Activated naive CD4-positive, alpha-beta T cell treated with anti-CD3 and anti-CD28 coated beads, Interleukin-2, amount 50 U/mL, for 72 hours (primary cell): Measurements from ENCODE around the gene M1AP. TPM values are rescaled to one million over a fixed set of nuclear protein-coding genes. Genes with fewer than 3 reads are reported as not detected.

Experiments
- ATAC-seq, 2 donors: fragments of 150-1000 bp; cut with Tn5 transposase; 2 replicates each; pipeline ENCODE4 v1.10.0; 2021; ENCODE audit warnings: mild to moderate bottlenecking in 2 of 2, moderate library complexity in 2 of 2
- DNase-seq, 2 donors: peaks; one replicate each; pipeline ENCODE4 v3.0.0; 2021 to 2022; ENCODE audit warnings: low spot score in 2 of 2
- H3K27ac Mint-ChIP-seq, 2 donors: one replicate each; pipeline ENCODE4 v1.8.0; 2022; ENCODE audit warnings: mild to moderate bottlenecking in 2 of 2, mixed read lengths in 2 of 2
- H3K36me3 Mint-ChIP-seq, 2 donors: one replicate each; pipeline ENCODE4 v1.8.0; 2022; ENCODE audit warnings: mixed read lengths in 2 of 2
- H3K9me3 Mint-ChIP-seq, 2 donors: one replicate each; pipeline ENCODE4 v1.8.0; 2022; ENCODE audit warnings: mixed read lengths in 2 of 2
- total RNA-seq, 2 donors: library from RNA; stranded (reverse); gene quantifications; one replicate each; pipeline ENCODE4 v1.2.3, GENCODE V29; 2022

Gene M1AP
- total RNA-seq, 2 donors from 2014 or later = not detected

DNA sequence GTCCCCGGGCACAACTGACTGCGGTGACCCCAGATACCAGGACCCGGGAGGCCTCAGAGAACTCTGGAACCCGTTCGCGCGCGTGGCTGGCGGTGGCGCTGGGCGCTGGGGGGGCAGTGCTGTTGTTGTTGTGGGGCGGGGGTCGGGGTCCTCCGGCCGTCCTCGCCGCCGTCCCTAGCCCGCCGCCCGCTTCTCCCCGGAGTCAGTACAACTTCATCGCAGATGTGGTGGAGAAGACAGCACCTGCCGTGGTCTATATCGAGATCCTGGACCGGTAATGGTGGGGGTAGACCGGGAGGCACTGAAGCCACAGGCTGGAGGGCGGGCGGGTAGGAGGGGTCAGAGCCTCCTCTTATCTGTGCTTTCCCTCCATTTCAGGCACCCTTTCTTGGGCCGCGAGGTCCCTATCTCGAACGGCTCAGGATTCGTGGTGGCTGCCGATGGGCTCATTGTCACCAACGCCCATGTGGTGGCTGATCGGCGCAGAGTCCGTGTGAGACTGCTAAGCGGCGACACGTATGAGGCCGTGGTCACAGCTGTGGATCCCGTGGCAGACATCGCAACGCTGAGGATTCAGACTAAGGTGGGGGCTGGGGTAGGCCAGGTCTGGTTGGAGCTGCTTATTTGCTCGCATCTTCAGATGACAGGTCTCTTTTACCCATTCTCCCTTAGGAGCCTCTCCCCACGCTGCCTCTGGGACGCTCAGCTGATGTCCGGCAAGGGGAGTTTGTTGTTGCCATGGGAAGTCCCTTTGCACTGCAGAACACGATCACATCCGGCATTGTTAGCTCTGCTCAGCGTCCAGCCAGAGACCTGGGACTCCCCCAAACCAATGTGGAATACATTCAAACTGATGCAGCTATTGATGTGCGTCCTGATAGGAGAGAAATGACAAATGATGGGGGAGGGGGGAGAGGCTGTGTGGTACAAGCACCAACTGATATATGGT, 117.6 kb downstream of the M1AP start:
- ATAC-seq (peak; percentile 23 to 77), DNase-seq (peak; percentile 40 to 87)
- peak overlapping the region; percentile 6 to 98 for H3K27ac Mint-ChIP-seq
- H3K9me3 Mint-ChIP-seq = no peaks in the 10 kb centered on the region
- peaks cover 44 to 48% of the 10 kb centered on the region in 2 donors for H3K36me3 Mint-ChIP-seq

DNA sequence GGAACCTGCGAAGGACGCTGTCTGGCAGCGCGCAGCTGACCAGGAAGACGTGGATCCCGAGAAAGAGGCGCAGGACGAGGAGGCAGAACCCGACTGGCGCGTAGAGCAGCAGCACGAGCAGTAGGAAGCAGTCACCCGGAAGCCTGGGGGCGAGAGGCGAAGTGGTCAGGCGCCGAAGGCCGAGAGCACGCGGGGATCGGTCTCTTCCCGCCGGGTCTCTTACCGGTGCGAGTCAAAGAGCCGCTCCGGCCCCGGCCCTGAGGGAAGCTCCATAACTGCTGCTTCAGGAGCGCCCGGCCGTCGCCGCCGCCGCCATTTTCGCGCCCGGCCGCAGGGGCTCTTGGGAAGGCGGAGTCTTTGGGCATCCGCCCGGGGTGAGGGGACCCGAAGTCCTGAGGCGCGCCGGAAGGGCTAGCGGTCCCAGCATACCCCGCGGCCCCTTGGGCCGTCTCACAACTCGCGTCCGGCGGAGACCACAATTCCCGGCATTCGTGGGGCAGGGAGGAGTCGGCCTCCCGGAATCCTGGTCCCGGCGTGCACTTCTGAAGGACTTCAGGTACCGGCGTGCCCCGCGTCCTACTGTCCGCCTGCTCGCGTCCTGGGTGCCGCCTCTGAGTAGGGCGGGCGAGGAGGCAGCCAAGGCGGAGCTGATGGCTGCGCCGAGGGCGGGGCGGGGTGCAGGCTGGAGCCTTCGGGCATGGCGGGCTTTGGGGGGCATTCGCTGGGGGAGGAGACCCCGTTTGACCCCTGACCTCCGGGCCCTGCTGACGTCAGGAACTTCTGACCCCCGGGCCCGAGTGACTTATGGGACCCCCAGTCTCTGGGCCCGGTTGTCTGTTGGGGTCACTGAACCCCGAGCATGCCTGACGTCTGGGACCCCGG, 118.5 kb downstream of the M1AP start, which contains the start of the genes AUP1 and HTRA2:
Gene AUP1 (minus strand): TSS at position 350 of the 882 bp plus-strand sequence. CDS start 77 bp downstream, at position 273.
Gene HTRA2 (plus strand): TSS at position 577 of the 882 bp plus-strand sequence. CDS start 74 bp downstream, at position 651.
- peaks cover 44 to 48% of the 10 kb centered on the region in 2 donors for H3K36me3 Mint-ChIP-seq
- no peaks in the 10 kb centered on the region for H3K9me3 Mint-ChIP-seq
- ATAC-seq = peak; percentile 47 to 90
- DNase-seq = peak; percentile 82 to 87
- peak within 1 kb of the TSS; percentile 98 for H3K27ac Mint-ChIP-seq

DNA sequence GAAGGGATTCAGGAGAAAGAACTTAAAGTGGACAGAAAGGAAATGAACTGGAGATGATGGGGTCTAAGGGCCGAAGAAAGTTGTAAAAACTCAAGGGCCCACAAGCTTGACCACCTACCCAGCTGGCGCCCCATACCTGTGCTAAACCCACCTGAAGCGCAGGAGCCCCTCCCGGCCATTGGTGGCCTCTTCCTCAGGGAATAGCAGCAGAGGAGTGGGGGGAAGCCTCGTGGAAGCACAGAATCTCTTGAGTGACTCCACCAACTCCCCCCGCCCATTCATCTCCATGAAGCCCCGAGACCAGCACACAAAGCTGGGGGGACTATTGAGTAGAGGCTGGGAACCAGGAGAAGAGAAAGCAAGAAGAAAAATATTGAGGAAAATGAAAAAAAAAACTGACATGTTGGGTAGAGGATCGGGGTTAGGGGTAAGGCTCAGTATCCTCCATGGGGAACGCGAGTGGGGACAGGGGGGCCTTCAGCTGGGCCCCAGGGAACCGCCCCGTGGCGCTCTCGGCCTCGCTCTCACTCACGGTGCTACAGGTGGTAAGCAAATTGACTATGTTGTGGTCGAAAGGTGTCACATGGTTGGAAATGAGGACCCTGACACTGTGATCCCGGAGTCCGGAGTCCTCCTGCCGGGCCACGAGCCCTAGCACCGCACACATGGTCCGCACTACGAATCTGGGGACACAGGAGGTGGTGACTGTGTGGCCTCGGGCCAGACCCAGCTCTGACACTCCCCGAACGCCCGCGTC, 119.4 kb downstream of the M1AP start:
- H3K27ac Mint-ChIP-seq = peak overlapping the region; percentile 98
- no peaks in the 10 kb centered on the region for H3K9me3 Mint-ChIP-seq
- DNase-seq (peak in 1 of 2 donors; percentile 63), ATAC-seq (peak; percentile 8 to 24)
- peaks cover 44 to 48% of the 10 kb centered on the region in 2 donors for H3K36me3 Mint-ChIP-seq

DNA sequence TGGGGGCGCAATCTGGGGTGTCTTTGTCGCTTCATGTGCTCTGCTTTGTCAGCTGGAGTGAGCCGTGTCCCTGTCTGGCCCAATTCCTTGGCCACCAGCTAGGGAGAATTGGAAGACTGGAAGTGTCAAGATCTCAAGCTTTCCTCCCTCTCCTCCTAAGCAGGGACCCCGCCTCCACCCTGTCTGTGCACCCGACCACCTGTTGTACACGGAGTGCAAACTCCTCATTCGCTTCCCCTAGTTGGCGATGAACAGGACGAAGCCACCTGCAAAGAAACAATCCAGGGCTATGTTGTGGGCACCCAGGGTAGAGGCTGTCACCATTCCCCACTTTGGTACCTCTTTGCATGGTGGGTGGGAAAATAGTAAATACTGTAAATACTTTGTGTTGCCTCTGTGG, 120.4 kb downstream of the M1AP start:
- ATAC-seq = no peak
- Mint-ChIP-seq H3K9me3 (no peaks in the 10 kb centered on the region), H3K36me3 (peaks cover 44 to 48% of the 10 kb centered on the region in 2 donors), H3K27ac (peak overlapping the region in 1 of 2 donors; percentile 98)
- no peak for DNase-seq

DNA sequence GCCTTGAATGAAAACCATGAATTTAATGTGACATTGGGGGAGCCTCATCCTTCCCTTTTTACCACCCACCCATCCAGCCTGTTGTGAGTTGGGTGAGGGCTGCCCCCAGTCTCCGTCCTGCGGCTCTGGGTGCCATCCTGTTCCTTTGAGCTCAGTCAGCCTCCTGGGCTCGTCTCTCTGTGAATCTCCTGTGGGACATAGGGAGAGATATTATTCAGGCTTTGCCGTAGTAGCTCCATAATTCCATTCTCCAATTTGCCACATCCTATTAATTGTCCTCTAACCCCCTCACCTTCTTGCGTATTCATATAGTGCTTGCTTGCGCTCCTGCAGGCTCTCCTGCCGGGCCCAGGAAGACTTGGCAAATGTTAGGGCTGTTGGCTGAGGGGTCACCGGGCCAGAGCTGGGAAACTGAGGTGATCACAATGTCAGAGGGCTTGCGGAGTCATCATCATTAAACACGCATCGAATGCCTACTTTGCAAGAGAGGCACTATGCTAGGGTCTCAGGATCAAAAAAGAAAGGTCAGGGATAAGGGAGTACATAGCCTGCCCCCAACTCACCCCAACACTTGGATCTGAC, 121.4 kb downstream of the M1AP start:
- Mint-ChIP-seq H3K27ac (peak overlapping the region; percentile 32 to 46), H3K36me3 (peaks cover 38 to 44% of the 10 kb centered on the region in 2 donors)

DNA sequence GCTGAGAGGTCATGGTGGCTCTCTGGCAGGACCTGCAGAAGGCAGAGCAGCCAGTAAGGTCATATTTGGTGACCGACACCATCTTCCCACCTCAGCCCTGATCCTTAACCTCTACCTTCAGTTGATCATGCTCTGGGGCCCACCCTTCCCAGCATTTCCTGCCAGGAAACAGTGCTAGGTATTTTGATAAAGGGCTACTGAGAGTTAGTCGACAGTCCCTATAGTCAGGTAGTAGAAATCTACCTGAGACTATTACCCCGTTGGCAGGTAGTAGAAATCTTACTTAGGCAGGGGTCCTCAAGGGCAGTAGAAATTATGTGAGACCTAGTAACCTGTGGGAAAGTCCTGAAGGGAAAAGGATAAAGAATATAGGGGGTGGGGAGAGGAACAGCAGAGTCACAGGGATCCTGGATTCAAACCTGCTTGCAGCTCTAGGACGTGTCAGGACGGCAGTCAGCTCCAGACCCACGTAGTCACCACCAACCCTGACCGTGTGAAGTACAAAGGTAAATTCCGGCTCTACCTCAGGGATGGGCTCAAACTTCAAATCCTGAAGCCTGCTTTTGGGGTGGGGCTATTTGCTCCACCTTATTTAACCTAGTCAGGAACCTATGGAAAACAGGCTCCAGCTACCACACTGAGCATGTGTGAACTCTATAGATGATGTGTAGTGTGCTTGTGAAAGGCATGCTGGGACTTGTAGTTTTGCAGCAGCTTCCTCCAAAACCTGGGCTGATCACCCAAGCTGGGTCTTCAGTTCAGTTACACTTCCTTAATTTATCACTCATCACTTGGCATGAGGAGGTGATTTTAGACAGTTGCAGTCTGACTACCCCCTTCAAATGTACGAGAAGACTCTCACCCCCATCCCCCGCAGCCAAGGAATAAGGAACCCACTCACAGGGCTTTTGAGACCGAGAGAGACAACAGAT, 122.1 kb downstream of the M1AP start, which contains the start of gene DQX1:
Gene DQX1 (minus strand): TSS at position 515 of the 932 bp plus-strand sequence. CDS start 502 bp downstream, at position 13.
- no peaks in the 10 kb centered on the region for H3K9me3 Mint-ChIP-seq

More for the DNA sequence above, 121.4 kb downstream of the M1AP start:
- ATAC-seq = no peak
- DNase-seq = no peak
- no peaks in the 10 kb centered on the region for H3K9me3 Mint-ChIP-seq

DNA sequence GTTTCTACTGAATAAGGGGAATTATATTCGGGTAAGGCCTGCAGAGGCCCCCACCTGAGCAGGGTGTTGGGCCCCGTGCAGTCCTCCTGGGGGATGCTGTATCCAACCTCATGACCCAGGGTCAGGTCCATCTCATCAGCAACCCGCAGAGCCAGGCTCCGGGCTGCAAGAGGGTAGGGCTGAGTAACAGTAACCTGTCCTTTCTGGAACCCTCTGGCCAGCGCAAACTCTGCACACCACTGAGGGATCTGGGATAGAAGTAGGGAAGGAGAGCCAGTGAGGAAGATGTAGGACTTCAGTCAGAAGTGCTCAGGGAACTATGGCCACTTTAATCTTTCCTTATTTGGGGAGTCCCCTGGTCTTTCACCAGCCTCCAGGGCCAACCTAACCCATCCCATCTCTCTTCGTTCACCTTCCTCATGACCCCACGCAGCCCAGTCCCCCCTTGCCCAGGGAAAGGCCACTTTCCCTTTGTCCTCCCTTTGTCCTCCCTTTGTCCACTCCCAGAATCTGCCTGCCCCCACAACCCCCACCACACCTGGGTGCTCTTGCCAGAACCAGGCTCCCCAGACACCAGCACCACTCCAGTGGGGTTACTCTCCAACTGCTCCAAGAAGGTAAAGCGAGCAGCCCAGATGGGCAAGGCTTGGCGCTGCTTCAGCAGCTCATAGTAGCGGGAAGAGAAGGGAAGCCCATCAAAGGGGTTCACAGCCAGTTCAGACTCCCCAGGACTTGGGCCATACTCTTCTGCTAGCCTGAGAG, 123.0 kb downstream of the M1AP start:
- DNase-seq (no peak), ATAC-seq (no peak)
- no peak overlapping the region for H3K27ac Mint-ChIP-seq
- peaks cover 32 to 36% of the 10 kb centered on the region in 2 donors for H3K36me3 Mint-ChIP-seq
- no peaks in the 10 kb centered on the region for H3K9me3 Mint-ChIP-seq

More for the DNA sequence above, 122.1 kb downstream of the M1AP start, which contains the start of gene DQX1:
- Mint-ChIP-seq H3K27ac (peak within 1 kb of the TSS; percentile 32 to 46), H3K36me3 (peaks cover 38 to 43% of the 10 kb centered on the region in 2 donors)
- ATAC-seq = no peak
- no peak for DNase-seq

DNA sequence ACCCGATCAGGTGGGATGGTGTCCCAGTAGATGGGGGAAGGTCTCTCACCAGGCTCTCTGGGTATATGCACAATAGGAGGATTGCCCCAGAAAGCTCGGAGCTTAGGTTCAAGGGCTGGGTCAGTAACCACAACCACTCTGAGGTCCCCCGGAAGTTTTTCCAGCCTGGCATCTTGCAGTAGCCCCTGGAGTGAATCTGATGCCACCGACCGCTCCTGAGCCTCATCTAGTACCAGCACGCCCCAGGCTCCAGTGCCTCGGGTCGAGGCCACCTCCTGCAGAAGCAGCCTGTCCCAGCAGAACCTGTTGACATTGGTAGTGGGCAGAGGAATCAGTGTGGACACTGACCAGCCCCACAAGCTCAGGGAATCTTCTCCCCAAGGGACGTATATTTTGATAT, 124.1 kb downstream of the M1AP start:
- ATAC-seq (no peak), DNase-seq (no peak)
- H3K36me3 Mint-ChIP-seq = peaks cover 28 to 33% of the 10 kb centered on the region in 2 donors
- H3K27ac Mint-ChIP-seq = no peak overlapping the region
- no peaks in the 10 kb centered on the region for H3K9me3 Mint-ChIP-seq

DNA sequence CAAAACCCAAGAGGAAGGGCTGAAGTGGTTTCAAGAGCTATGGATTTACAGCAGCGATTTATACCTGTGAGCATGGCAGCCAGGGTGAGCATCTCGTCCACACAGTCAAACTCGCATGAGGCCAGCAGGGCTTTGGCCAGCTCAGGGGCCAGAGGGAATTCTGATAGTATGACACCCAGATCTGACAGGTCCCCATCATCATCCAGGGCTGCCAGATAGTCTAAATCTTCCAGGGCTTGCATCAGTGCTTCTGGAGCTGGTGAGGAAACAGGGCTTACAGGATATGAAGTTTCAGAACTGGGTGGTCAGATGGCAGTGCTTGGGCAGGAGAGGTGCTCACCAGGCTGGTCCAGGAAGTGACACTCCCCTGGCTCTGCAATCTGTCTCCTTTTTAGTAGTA, 125.6 kb downstream of the M1AP start:
- DNase-seq (no peak), ATAC-seq (no peak)
- H3K27ac Mint-ChIP-seq = no peak overlapping the region
- H3K9me3 Mint-ChIP-seq = no peaks in the 10 kb centered on the region
- H3K36me3 Mint-ChIP-seq = peaks cover 17 to 18% of the 10 kb centered on the region in 2 donors

DNA sequence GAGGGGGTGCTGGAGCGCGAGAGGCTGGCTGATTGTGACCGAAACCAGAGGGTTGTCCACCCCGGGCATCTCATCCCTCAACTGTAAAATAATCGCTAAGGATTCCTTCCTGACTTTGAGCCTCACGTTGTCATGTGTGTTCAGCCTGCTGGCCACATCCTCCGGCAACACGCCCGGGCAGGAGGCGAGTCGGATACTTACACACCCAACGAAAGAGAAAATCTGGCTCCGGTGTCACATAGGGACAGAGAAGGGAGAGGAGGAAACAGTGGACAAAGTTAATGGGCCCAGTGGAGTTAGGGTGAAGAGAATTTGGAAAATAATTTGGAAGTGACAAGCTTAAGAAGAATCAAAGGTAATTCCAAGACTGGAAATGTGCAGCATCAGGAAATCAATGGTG, 131.5 kb downstream of the M1AP start:
- ATAC-seq (no peak), DNase-seq (no peak)
- Mint-ChIP-seq H3K27ac (no peak overlapping the region), H3K9me3 (peaks cover 0 to 4% of the 10 kb centered on the region in 2 donors), H3K36me3 (peaks cover 10 to 20% of the 10 kb centered on the region in 2 donors)

DNA sequence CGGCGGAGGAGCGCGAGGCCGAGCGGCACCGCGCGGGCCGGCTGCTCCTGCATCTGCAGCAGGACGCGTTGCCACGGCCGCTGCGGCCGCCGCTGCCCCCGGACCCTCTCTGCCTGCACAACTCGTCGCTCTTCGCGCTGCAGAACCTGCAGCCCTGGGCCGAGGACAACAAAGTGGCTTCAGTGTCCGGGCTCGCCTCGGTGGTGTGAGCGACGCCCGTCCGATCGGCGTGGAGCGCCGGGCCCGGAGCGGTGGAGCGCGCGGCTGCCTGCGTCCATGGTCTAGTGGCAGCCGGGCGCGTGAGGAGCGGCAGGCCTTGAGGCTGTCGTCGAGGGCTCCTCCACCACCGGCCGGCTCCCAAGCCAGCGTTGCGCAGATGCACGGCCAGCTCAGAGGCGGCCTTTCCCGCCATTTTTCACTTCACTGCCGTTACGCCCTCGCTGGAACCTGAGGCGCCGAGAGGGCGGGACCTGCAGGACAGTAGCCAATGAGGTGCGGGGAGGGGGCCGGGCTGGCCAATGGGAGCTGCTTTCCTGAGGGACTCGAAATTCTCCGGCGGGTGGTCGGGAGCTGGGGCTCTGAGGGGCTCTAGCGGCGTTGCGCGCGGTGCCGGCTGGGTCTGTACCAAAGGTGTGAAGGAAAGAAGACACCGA, 132.0 kb downstream of the M1AP start:
- Mint-ChIP-seq H3K27ac (peak overlapping the region in 1 of 2 donors; percentile 70), H3K9me3 (peaks cover 0 to 4% of the 10 kb centered on the region in 2 donors), H3K36me3 (peaks cover 10 to 20% of the 10 kb centered on the region in 2 donors)
- DNase-seq = peak in 1 of 2 donors; percentile 76
- peak; percentile 71 to 77 for ATAC-seq

DNA sequence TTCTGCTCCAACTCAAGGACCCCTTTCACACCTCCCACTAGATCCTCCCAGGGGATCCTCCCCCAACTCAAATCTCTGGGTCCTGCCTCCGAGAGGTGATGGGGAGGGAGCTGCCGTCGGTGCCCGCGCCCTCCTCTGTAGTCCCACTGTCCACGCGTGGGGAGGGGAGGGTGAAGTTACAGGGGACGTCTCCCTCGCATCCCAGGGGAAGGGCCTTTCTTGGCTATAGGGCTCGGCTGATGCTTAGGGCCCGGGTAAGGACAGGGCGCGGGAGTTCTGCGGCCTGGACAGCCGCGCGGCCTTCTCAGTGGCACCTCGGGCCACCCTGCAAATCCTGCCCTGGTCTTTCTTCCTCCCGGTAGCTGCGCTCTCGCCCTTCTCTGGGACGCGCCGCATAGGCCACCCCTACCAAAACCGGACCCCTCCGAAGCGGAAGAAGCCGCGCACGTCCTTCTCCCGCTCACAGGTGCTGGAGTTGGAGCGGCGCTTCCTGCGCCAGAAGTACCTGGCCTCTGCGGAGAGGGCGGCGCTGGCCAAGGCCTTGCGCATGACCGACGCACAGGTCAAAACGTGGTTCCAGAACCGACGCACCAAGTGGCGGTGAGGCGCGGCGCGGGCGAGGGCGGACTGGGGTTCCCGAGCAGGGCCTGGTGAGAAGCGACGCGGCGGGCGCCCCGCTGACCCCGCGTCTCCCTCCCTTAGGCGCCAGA, 132.7 kb downstream of the M1AP start:
- Mint-ChIP-seq H3K9me3 (peaks cover 0 to 4% of the 10 kb centered on the region in 2 donors), H3K27ac (no peak overlapping the region), H3K36me3 (peaks cover 10 to 20% of the 10 kb centered on the region in 2 donors)
- DNase-seq (no peak), ATAC-seq (peak in 1 of 2 donors; percentile 17)
